B cell (primary cell): ENCODE data around the gene KAZN. TPM values are rescaled to one million over a fixed set of nuclear protein-coding genes. Genes with fewer than 3 reads are reported as not detected.

Experiments
- ATAC-seq: fragments of 200-7000 bp; cut with Tn5 transposase; one replicate; pipeline ENCODE4 v1.10.0; 2021; ENCODE audit warnings: low read depth, mild to moderate bottlenecking, moderate number of reproducible peaks, moderate library complexity
- CTCF ChIA-PET: fragments of 350-600 bp; sonication (Branson Sonifier 250); formaldehyde crosslinking; loops from one replicate; lab custom pipeline; 2021; ENCODE audit warnings: antibody characterized with exemption, inconsistent platforms; lab: Charles Lee
- POLR2A ChIA-PET: fragments of 350-600 bp; sonication (Branson Sonifier 250); formaldehyde crosslinking; loops from one replicate; lab custom pipeline; 2021; ENCODE audit warnings: antibody characterized with exemption; lab: Charles Lee
- DNase-seq: peaks from one replicate; pipeline ENCODE4 v3.0.0; 2013
- H2AFZ ChIP-seq: 2 replicates; pipeline ENCODE4 v1.6.1; 2012; ENCODE audit warnings: mild to moderate bottlenecking, low read depth, low read length; ENCODE audit not compliant: insufficient read depth, poor library complexity, severe bottlenecking
- H3K27ac ChIP-seq, 2 donors: 1 replicate in 1 of 2; 2 replicates in 1 of 2; pipeline ENCODE4 v1.5.1; 2012 to 2013; ENCODE audit warnings: low read length in 2 of 2, mild to moderate bottlenecking in 2 of 2, moderate library complexity in 1 of 2
- H3K27me3 ChIP-seq, 4 experiments: fragments of 200-600 bp in 1 of 4; sonication (generic) in 1 of 4; replicated peaks in 1 of 4; 1 replicate in 2 of 4; 2 replicates in 2 of 4; pipeline versions ENCODE4 v1.6.1 to v1.7.0; 2013 to 2016; ENCODE audit warnings: low read length in 3 of 4, mild to moderate bottlenecking in 2 of 4, mixed read lengths in 1 of 4, moderate library complexity in 1 of 4; ENCODE audit not compliant: insufficient read depth in 4 of 4, control insufficient read depth in 3 of 4; ENCODE audit errors: control extremely low read depth in 1 of 4
- H3K36me3 ChIP-seq, 2 experiments: replicated peaks in 1 of 2; 1 replicate in 1 of 2; 2 replicates in 1 of 2; pipeline versions ENCODE4 v1.6.1 to v1.7.1; 2013; ENCODE audit warnings: low read length in 1 of 2; ENCODE audit not compliant: insufficient read depth in 2 of 2, control insufficient read depth in 1 of 2; ENCODE audit errors: control extremely low read depth in 1 of 2, extremely low read depth in 1 of 2
- H3K4me1 ChIP-seq, 2 donors: fragments of 200-600 bp in 1 of 2; sonication (generic) in 1 of 2; 1 replicate in 1 of 2; 2 replicates in 1 of 2; pipeline versions ENCODE4 v1.5.1 to v1.6.1; 2013 to 2017; ENCODE audit warnings: low read length in 2 of 2; ENCODE audit not compliant: control insufficient read depth in 2 of 2, insufficient read depth in 2 of 2
- H3K4me2 ChIP-seq: replicated peaks from 2 replicates; pipeline ENCODE3; 2012; ENCODE audit warnings: mild to moderate bottlenecking, low read depth, low read length; ENCODE audit not compliant: poor library complexity, severe bottlenecking
- H3K4me3 ChIP-seq, 5 experiments: fragments of 200-600 bp in 1 of 5; sonication (generic) in 1 of 5; 1 replicate in 3 of 5; 2 replicates in 2 of 5; pipeline versions ENCODE4 v1.5.1 to v1.7.0; 2011 to 2016; ENCODE audit warnings: low read length in 4 of 5, mild to moderate bottlenecking in 4 of 5, low read depth in 2 of 5, control low read depth in 1 of 5, moderate library complexity in 1 of 5; ENCODE audit not compliant: insufficient read depth in 1 of 5; ENCODE audit errors: control extremely low read depth in 1 of 5, extremely low read depth in 1 of 5
- H3K79me2 ChIP-seq: fragments of 200-600 bp; sonication (generic); one replicate; pipeline ENCODE4 v1.6.0; 2016; ENCODE audit warnings: low read length; ENCODE audit not compliant: control insufficient read depth, insufficient read depth
- H3K9ac ChIP-seq: fragments of 200-600 bp; sonication (generic); 2 replicates; pipeline ENCODE4 v1.6.1; 2017; ENCODE audit warnings: mild to moderate bottlenecking, low read length, moderate library complexity
- H3K9me3 ChIP-seq, 3 donors: one replicate each; pipeline versions ENCODE4 v1.6.1 to v1.7.1; 2013; ENCODE audit warnings: low read length in 2 of 3; ENCODE audit not compliant: control insufficient read depth in 2 of 3, insufficient read depth in 1 of 3; ENCODE audit errors: control extremely low read depth in 1 of 3
- H4K20me1 ChIP-seq: 2 replicates; pipeline ENCODE4 v1.6.0; 2012; ENCODE audit warnings: mild to moderate bottlenecking, low read length; ENCODE audit not compliant: insufficient read depth, control insufficient read depth, poor library complexity, severe bottlenecking
- H3K27ac Mint-ChIP-seq: one replicate; pipeline ENCODE4 v1.8.0; 2021; ENCODE audit warnings: mixed read lengths
- H3K27me3 Mint-ChIP-seq: one replicate; pipeline ENCODE4 v1.8.0; 2021; ENCODE audit warnings: mixed read lengths
- H3K4me1 Mint-ChIP-seq: one replicate; pipeline ENCODE4 v1.8.0; 2021; ENCODE audit warnings: mixed read lengths
- H3K4me3 Mint-ChIP-seq: one replicate; pipeline ENCODE4 v1.8.0; 2021; ENCODE audit warnings: mixed read lengths
- H3K9me3 Mint-ChIP-seq: one replicate; pipeline ENCODE4 v1.8.0; 2022; ENCODE audit warnings: mixed read lengths; ENCODE audit not compliant: insufficient read depth
- EZH2 ChIP-seq: IDR thresholded peaks from 2 replicates; pipeline ENCODE4 v1.6.1; 2012; ENCODE audit warnings: borderline replicate concordance, low read depth, mild to moderate bottlenecking, moderate library complexity, low read length; ENCODE audit not compliant: insufficient read depth, poor library complexity, severe bottlenecking
- WGBS: methylation state at CpG from one replicate; pipeline ENCODE4 v1.1.5; 2013; ENCODE audit warnings: missing lambda C conversion rate; ENCODE audit not compliant: insufficient coverage; 5-methylcytosine and 5-hydroxymethylcytosine counted together
- intact Hi-C: fragments of 100-400 bp; cut with micrococcal nuclease; formaldehyde crosslinking; loops from one replicate; pipeline ENCODE4 v1.10.0; 2022
- polyA plus RNA-seq: library from polyadenylated mRNA; depleted of rRNA; stranded (reverse); fragments of >200 nt; gene quantifications from 2 replicates; pipeline ENCODE4 v1.2.3, GENCODE V29; 2012
- total RNA-seq, 2 donors: library from RNA; stranded (reverse); fragments of 120-200 nt in 1 of 2; gene quantifications; 1 replicate in 1 of 2; 2 replicates in 1 of 2; pipeline versions ENCODE4 v1.2.3 to v1.2.4, GENCODE V29; 2013 to 2022
- TF ChIP-seq, protein P1 (sequence below): fragments of 200-600 bp; IDR thresholded peaks from one replicate; pipeline ENCODE4 v1.8.0; 2022; ENCODE audit warnings: antibody characterized with exemption, mild to moderate bottlenecking

KAZN gene
- total and polyA plus RNA-seq, 2 donors (not counting 1 experiment from before 2014, with no cell fraction given), result 0.13 to 0.39 TPM

- H3K79me2 ChIP-seq, result no peaks in the 10 kb centered on the region
- no peak overlapping the region for H3K4me3 ChIP-seq
- Mint-ChIP-seq H3K4me3 (no peak overlapping the region), H3K27me3 (no peaks in the 10 kb centered on the region), H3K27ac (no peak overlapping the region), H3K4me1 (no peaks in the 10 kb centered on the region), H3K9me3 (peaks cover 5% of the 10 kb centered on the region)
- intact Hi-C loops, result no loop called here
- H3K9ac ChIP-seq, result no peak overlapping the region
- H3K36me3 ChIP-seq, result no peaks in the 10 kb centered on the region
- H3K9me3 ChIP-seq, result peaks cover 0 to 17% (median 4%) of the 10 kb centered on the region in 3 donors
- no peak for ATAC-seq
- H2AFZ ChIP-seq, result no peak overlapping the region
- TF ChIP-seq, protein P1, sequence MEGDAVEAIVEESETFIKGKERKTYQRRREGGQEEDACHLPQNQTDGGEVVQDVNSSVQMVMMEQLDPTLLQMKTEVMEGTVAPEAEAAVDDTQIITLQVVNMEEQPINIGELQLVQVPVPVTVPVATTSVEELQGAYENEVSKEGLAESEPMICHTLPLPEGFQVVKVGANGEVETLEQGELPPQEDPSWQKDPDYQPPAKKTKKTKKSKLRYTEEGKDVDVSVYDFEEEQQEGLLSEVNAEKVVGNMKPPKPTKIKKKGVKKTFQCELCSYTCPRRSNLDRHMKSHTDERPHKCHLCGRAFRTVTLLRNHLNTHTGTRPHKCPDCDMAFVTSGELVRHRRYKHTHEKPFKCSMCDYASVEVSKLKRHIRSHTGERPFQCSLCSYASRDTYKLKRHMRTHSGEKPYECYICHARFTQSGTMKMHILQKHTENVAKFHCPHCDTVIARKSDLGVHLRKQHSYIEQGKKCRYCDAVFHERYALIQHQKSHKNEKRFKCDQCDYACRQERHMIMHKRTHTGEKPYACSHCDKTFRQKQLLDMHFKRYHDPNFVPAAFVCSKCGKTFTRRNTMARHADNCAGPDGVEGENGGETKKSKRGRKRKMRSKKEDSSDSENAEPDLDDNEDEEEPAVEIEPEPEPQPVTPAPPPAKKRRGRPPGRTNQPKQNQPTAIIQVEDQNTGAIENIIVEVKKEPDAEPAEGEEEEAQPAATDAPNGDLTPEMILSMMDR, result no peak
- 82% methylated on average over 8 of the region's 15 CpGs for WGBS
- DNase-seq, result no peak
- H3K4me2 ChIP-seq, result no peak overlapping the region
- CTCF ChIA-PET, result no interaction called here
- H4K20me1 ChIP-seq, result no peaks in the 10 kb centered on the region
- H3K27ac ChIP-seq, result no peak overlapping the region
- H3K4me1 ChIP-seq, result no peaks in the 10 kb centered on the region
- POLR2A ChIA-PET, result no interaction called here
- H3K27me3 ChIP-seq, result no peaks in the 10 kb centered on the region
Observed at GRCh38 chr1:14639291-14640050, 41.0 kb downstream of the KAZN start.

DNA sequence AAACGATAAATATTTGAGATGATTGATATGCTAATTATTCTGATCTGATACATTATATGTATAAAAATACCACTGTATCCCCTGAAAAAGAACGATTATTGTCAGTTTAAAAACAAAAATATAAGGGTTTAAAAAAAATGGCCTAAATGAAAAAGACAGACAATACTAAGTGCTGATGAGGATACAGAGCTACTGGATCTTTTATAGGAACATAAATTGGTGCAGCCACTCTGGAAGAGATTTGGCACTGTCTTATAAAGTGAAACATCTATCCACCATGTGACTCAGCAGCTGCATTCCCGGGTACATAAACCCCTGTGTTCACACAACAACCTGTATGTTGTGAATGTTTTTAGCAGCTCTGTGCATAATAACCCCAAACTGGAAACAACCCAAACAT is 44.2 kb downstream of the KAZN start:
- CTCF ChIA-PET, result interaction anchor here (1.2 kb wide), 1 partner anchor 8 kb away, joined by 4 read pairs; no protein-coding TSS in a partner anchor
- TF ChIP-seq EZH2, result no peak
- TF ChIP-seq, protein P1, result no peak

More for the DNA sequence above, 44.2 kb downstream of the KAZN start:
- Histone ChIP-seq H3K79me2 (no peaks in the 10 kb centered on the region), H3K27me3 (no peaks in the 10 kb centered on the region), H3K9me3 (peaks cover 0 to 17% (median 4%) of the 10 kb centered on the region in 3 donors), H2AFZ (no peak overlapping the region), H3K4me3 (no peak overlapping the region), H3K36me3 (no peaks in the 10 kb centered on the region), H4K20me1 (no peaks in the 10 kb centered on the region), H3K4me1 (no peaks in the 10 kb centered on the region), H3K27ac (no peak overlapping the region), H3K9ac (no peak overlapping the region), H3K4me2 (no peak overlapping the region)
- ATAC-seq, result no peak
- no CpG with 5 or more reads among the region's 3 CpGs for WGBS
- Mint-ChIP-seq H3K27ac (no peak overlapping the region), H3K4me1 (no peaks in the 10 kb centered on the region), H3K9me3 (peaks cover 13% of the 10 kb centered on the region), H3K4me3 (no peak overlapping the region), H3K27me3 (no peaks in the 10 kb centered on the region)
- no peak for DNase-seq
- intact Hi-C loops, result no loop called here
- POLR2A ChIA-PET, result no interaction called here
